OCI-M1 (cell line): ENCODE data around the gene TTC9C.
A peak's percentile ranks its signal among the peaks of the same experiment; 100 is the strongest.
"Not testable (repeated sequence)": the region's sequence is repeated elsewhere in the genome, so short reads cannot be mapped to it uniquely, and the experiment has no call there.

Experiments used
- DNase-seq: peaks from one replicate; lab custom pipeline; 2025; lab: John Stamatoyannopoulos, UW

Gene TTC9C

GRCh38 chr11:62728171-62728988 is at the start of gene TTC9C:
TTC9C (plus strand) TSS chr11:62728486; CDS start chr11:62728849, 363 bp downstream.
- DNase-seq: peak; percentile 95

- peak; percentile 93 for DNase-seq
Measured at GRCh38 chr11:62678770-62679696, 49.3 kb upstream of the TTC9C start, which contains the start of gene UBXN1. UBXN1 (minus strand) TSS chr11:62679073; CDS start chr11:62678923, 150 bp downstream.

- peak; percentile 88 for DNase-seq
Measured at GRCh38 chr11:62680825-62681240, 47.5 kb upstream of the TTC9C start.

- DNase-seq: no peak
Measured at GRCh38 chr11:62682518-62682917, 45.8 kb upstream of the TTC9C start.

GRCh38 chr11:62687508-62688396 is 40.5 kb upstream of the TTC9C start:
- DNase-seq: no peak

- DNase-seq: no peak
Measured at GRCh38 chr11:62688491-62688890, 39.8 kb upstream of the TTC9C start.

- no peak for DNase-seq
Measured at GRCh38 chr11:62689421-62690183, 38.7 kb upstream of the TTC9C start, which contains the start of gene LRRN4CL. LRRN4CL (minus strand) TSS chr11:62689530; CDS start chr11:62688508, 1,022 bp downstream.

GRCh38 chr11:62693624-62694023 is 34.7 kb upstream of the TTC9C start:
- not testable (repeated sequence) for DNase-seq

- peak; percentile 81 for DNase-seq
Measured at GRCh38 chr11:62694455-62695167, 33.7 kb upstream of the TTC9C start.

GRCh38 chr11:62702246-62702645 is 26.0 kb upstream of the TTC9C start:
- no peak for DNase-seq

GRCh38 chr11:62703921-62704320 is 24.4 kb upstream of the TTC9C start:
- DNase-seq: not testable (repeated sequence)

GRCh38 chr11:62705413-62705812 is 22.9 kb upstream of the TTC9C start:
- peak; percentile 62 for DNase-seq

- peak; percentile 96 for DNase-seq
Measured at GRCh38 chr11:62705880-62706849, 22.1 kb upstream of the TTC9C start.

GRCh38 chr11:62706850-62707247 is 21.4 kb upstream of the TTC9C start:
- no peak for DNase-seq

GRCh38 chr11:62707277-62707861 is 20.9 kb upstream of the TTC9C start, which contains the start of the genes BSCL2 and GNG3:
BSCL2 (minus strand) TSS chr11:62707424; CDS start chr11:62707195, 229 bp downstream.
GNG3 (plus strand) TSS chr11:62707676; CDS start chr11:62708296, 620 bp downstream.
- no peak for DNase-seq

GRCh38 chr11:62708392-62708791 is 19.9 kb upstream of the TTC9C start:
- DNase-seq: no peak

- no peak for DNase-seq
Measured at GRCh38 chr11:62708793-62709192, 19.5 kb upstream of the TTC9C start.
